ENCODE measurements around the gene TWIST1.

DNA sequence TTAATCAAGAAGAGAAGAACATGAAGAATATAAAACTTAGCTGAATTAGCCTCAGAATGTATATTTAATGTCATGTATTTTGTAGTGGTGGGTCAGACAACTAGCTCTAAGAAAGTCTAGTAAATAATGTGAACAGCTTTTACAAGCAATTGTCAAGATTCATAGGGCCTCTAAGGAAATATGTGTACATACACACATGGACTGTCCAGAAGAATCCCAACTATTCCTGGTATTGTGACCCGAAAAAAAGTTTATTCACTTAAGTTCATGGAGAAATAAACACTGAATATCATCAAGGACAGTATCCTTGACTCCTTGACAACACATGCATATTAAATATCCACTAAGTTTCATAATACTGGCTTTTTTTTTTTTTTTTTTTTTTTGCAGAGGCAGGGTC lies 11.4 kb upstream of the TWIST1 start:
- TF ChIP-seq CTCF (IDR thresholded peaks at IDR 0.05 in 4 of 5, conservative IDR thresholded peaks at IDR 0.05 in 1 of 5) (no peak), POLR2A (IDR thresholded peaks at IDR 0.05) (no peak)
